ENCODE data around the gene FCMR.

Gene FCMR

GRCh38 chr1:206880314-206880713, 41.4 kb downstream of the FCMR start:
- DNase-seq: no peak
- Histone ChIP-seq H3K27me3 (replicated peaks) (no peaks in the 10 kb centered on the region), H3K4me3 (ENCODE audit: low read depth, low read length) (no peak overlapping the region), H3K27ac (no peak overlapping the region), H3K36me3 (replicated peaks) (no peaks in the 10 kb centered on the region)
- TF ChIP-seq CTCF (IDR thresholded peaks at IDR 0.05; ENCODE audit: low read depth, low read length, missing control alignments): no peak
- in situ Hi-C loops (cut with HindIII; ENCODE audit: low pct_ligation_motif_present, low sequenced_read_pairs): no loop called here

DNA sequence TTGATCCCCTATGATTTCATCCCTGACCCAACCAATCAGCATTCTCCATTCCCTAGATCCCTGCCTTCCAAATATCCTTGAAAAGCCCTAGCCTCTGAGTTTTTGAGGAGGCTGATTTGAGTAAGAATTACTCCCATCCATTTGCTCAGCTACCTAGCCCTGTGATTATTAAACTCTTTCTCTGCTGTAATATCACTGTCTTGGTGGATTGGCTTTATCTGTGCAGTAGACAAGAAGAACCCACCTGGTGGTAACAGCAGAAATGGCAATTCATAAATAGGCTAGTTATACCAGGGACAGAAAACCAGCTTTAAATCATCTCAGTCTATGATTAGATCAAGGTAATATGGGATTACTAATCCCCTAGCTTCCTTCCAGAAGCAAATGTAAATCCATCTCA, 43.3 kb downstream of the FCMR start:
- TF ChIP-seq CTCF (IDR thresholded peaks at IDR 0.05; ENCODE audit: low read depth, low read length, missing control alignments): peak; percentile 17
- in situ Hi-C loops (cut with HindIII; ENCODE audit: low pct_ligation_motif_present, low sequenced_read_pairs): no loop called here
- H3K27me3 ChIP-seq (replicated peaks): no peaks in the 10 kb centered on the region

GRCh38 chr1:206875752-206876377, 45.9 kb downstream of the FCMR start:
- TF ChIP-seq CTCF (IDR thresholded peaks at IDR 0.05; ENCODE audit: low read depth, low read length, missing control alignments): no peak
- no peak for DNase-seq
- in situ Hi-C loops (cut with HindIII; ENCODE audit: low pct_ligation_motif_present, low sequenced_read_pairs): no loop called here
- Histone ChIP-seq H3K4me3 (ENCODE audit: low read depth, low read length) (no peak overlapping the region), H3K36me3 (replicated peaks) (no peaks in the 10 kb centered on the region), H3K27me3 (replicated peaks) (no peaks in the 10 kb centered on the region), H3K27ac (no peak overlapping the region)

More for the DNA sequence above, 43.3 kb downstream of the FCMR start:
- H3K4me3 ChIP-seq (ENCODE audit: low read depth, low read length): no peak overlapping the region
- DNase-seq: no peak
- no peak overlapping the region for H3K27ac ChIP-seq
- H3K36me3 ChIP-seq (replicated peaks): no peaks in the 10 kb centered on the region

GRCh38 chr1:206873603-206874188, 48.0 kb downstream of the FCMR start:
- no peak overlapping the region for H3K27ac ChIP-seq
- H3K36me3 ChIP-seq (replicated peaks): no peaks in the 10 kb centered on the region
- TF ChIP-seq CTCF (IDR thresholded peaks at IDR 0.05; ENCODE audit: low read depth, low read length, missing control alignments): no peak
- H3K27me3 ChIP-seq (replicated peaks): peaks cover 5% of the 10 kb centered on the region
- no peak for DNase-seq
- in situ Hi-C loops (cut with HindIII; ENCODE audit: low pct_ligation_motif_present, low sequenced_read_pairs): no loop called here
- no peak overlapping the region for H3K4me3 ChIP-seq (ENCODE audit: low read depth, low read length)

DNA sequence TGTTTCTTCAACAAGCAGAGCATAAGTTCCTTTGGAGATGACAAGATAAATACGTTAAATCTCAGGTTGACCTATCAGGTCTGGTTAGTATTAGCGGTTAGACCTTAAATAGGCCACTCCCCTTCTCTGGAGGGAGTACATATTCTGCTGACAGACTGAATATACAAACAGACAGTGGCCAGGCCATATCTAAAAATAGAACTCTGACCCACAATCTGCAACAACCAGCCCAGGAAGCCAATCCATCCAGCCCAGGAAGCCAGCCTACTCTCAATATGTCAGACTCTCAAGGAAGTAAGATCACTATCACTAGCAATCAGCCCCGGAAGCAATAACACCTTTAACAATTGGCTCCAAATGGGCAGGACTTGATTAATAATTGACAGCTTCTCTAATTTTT, 49.6 kb downstream of the FCMR start:
- no peak for TF ChIP-seq CTCF (IDR thresholded peaks at IDR 0.05; ENCODE audit: low read depth, low read length, missing control alignments)
- Histone ChIP-seq H3K4me3 (ENCODE audit: low read depth, low read length) (no peak overlapping the region), H3K27ac (no peak overlapping the region), H3K27me3 (replicated peaks) (peaks cover 16% of the 10 kb centered on the region), H3K36me3 (replicated peaks) (no peaks in the 10 kb centered on the region)
- in situ Hi-C loops (cut with HindIII; ENCODE audit: low pct_ligation_motif_present, low sequenced_read_pairs): no loop called here
- no peak for DNase-seq

DNA sequence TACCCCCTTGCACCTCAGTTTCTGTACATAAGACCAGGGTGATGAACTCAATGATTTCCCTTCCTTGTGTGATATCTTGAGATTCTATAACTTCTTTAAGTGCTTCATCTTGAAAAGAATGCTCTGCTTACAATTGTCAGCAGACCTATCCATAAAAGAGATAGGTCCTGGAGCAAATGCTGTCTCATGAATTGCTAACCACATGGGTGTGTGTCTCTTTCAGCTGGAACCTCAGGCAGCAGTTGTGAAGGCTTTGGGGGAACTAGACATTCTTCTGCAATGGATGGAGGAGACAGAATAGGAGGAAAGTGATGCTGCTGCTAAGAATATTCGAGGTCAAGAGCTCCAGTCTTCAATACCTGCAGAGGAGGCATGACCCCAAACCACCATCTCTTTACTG, 53.5 kb downstream of the FCMR start:
- H3K27ac ChIP-seq: no peak overlapping the region
- DNase-seq: no peak
- no peak for TF ChIP-seq CTCF (IDR thresholded peaks at IDR 0.05; ENCODE audit: low read depth, low read length, missing control alignments)
- peaks cover 16% of the 10 kb centered on the region for H3K27me3 ChIP-seq (replicated peaks)
- in situ Hi-C loops (cut with HindIII; ENCODE audit: low pct_ligation_motif_present, low sequenced_read_pairs): no loop called here
- no peak overlapping the region for H3K4me3 ChIP-seq (ENCODE audit: low read depth, low read length)
- no peaks in the 10 kb centered on the region for H3K36me3 ChIP-seq (replicated peaks)

Measured in brain microvascular endothelial cell (primary cell).